GM21447 (cell line): ENCODE results near the gene FAM83D.
"Not testable (repeated sequence)": the region's sequence is repeated elsewhere in the genome, so short reads cannot be mapped to it uniquely, and the experiment has no call there.

Source experiments
- ATAC-seq: cut with Tn5 transposase; IDR thresholded peaks from one replicate; pipeline ENCODE4 v1.9.1; 2021; ENCODE audit not compliant: unreplicated experiment

The FAM83D gene

DNA sequence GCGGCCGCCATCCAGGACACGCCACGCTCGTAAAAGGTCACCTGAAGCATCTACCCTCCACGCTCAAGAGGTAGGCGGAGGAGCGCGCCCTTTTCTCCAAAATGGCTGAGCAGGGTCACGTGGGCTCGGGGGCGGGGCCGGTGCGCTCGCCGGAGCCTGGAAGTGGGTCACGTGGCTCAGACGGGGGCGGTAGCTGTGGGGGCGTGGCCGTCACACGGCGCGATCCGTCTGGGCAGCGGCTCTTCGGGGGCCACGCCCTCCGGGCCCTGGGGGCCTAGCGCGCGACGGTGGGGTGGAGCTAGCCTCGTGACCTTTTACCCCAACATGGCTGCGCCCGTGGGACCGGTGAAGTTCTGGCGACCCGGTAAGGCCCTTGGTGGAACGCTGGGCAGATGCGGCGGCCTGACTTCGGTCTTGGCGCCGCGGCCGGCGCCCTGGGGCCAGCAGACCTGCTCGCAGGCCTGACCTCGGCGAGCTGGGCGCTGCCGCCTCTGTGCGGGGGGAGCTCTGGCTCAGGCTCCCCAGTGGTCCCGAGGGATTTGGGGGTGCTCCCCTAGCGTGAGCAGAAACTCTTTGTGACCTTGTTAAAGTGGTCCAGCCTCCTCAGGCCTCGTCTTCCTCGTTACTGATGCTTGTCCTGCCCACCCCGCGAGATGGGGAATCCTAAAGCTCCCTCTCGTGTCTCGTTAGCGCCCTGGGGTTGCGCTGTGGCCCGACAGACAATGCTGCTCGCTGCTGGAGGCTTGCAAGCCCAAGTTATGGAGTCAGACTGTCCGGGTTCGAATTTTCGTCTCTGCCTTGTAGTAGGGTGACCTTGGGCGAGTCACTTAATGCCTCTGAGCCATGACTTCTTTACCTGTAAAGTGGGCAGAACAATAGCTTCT is 36.1 kb downstream of the FAM83D start, which contains the start of gene DHX35:
TSS of gene DHX35 (plus strand) at position 301 of the 884 bp plus-strand sequence. CDS start at position 325, 24 bp downstream.
- peak; percentile 93 for ATAC-seq

DNA sequence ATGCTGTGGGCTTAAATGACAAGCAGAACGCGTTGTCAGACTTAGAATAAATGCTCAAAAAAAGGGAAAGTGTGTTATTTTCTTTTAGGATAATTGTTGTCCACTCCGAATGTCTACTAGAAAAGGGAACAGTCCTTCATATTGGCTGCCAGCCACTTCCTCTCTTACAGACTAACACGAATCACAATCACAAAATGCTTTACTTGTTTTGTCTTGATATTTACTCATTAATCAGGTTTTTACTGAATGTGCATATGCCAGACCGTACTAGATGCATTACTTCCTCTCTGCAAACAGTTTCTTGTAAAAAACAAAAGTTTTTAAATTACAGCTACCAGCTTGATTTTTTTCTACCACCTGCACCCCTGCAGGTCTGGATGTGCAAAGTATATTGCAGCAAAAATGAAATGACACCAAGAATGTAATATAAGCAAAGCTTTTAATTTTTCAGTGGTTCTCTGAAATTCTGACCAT is 36.7 kb downstream of the FAM83D start:
- no peak for ATAC-seq

DNA sequence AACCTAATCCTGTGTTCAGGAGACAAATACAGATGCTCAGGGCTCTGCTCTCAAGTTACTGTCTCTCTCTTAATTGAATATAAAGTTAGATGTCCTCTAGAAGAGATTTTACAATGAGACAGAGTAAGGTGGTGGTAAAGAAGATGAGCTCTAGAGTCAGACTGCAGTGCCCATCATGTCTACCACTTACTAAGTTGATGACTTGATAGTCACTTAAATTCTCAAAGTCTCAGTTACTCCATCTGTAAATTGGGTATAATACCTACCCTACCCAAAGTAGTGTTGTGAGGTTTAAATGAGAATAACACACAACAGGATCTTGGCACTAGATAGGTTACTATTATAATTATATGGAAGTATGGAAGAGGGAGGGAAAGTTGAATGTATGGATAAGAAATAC is 37.5 kb downstream of the FAM83D start:
- ATAC-seq = no peak

DNA sequence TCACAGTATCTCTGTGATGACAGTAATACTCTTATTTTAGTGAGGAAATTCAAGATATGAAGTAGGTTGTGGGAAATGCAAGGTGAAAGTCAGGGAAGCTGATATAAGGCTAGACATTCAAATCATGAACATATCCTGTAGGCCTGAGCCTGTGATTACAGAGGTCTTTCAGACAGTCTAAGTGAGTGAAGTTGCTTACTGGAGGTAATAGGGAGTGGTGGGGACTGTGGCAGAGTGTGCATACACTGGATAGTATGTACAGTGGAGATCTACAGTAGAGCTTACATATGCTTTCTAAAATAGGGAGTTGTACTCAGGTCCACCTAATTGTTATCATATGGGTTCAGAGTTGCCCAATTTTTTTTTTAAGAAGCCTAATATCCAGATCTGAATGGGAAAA is 39.0 kb downstream of the FAM83D start:
- ATAC-seq = no peak

DNA sequence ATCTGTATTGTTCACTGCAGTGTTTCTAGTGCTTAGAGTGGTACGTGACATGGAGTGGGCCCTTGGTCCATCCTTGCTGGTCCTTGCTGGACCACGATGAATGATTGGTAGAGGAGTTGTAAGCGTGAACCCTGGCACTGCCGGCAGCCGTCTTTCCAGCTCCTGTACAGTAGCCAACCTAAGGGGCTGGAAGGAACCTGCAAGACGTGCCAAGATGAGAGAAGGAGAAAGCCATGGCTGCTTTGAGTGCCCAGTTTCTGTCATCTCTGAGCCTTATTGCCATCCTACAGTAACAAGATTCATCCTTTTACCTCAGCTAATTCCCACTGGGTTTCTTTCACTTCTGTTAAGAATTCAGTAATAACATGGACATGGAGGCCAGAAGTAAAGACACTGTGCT is 41.9 kb downstream of the FAM83D start:
- ATAC-seq = no peak

DNA sequence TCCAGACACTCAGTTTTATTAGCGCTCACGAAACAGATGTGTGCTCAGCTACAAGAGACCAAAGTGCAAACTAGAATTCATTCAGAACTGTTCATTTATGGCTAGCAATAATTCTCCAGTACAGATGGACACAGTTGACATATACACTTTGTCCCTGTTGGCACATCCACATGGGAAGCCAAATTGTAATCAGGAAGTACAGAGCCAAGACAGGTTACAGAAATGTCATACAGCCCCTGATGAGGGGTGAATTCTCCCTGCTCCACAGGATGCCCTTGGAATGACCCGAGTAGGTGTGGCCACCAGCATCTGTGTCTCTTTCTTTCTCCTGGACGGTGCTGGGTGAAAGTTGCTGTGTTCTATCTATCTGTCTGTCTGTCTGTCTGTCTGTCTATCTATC is 43.5 kb downstream of the FAM83D start:
- no peak for ATAC-seq

DNA sequence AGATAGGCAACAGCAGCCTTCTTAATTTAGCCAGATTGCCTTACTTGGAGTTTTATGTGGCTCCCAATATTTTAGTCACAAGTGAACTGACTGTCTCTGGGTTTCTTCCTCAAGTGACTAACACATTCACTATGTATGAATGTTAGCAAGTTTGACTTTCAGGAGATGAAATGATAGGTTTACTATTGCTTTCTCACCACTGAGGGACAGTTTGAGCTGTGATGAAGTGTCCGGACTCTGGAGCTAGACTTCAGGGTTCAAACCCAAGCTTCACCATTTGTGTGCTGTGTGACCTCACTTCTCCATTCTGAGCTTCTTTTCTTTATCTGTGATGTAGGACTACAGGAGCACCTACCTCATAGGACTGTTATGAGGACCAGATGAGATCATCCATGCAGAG is 44.1 kb downstream of the FAM83D start:
- ATAC-seq = no peak

DNA sequence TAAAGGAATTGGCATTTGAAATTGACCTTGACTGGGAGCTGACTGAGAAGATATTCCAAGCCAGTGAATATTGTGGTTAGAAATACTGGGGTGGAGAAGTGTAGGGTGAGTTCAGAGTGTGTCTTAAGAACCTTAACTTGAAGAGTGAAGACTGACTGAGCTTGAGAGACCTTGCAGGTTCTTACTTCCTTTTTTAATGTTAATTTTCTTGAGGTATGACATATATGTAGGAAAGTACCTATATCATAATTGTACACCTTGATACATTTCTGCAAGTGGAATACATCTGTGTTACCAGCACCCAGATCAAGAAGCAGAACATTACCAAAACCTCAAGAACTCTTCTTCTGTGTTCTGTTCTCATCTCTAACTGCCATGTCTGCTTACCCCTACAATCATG is 46.9 kb downstream of the FAM83D start:
- ATAC-seq = no peak

DNA sequence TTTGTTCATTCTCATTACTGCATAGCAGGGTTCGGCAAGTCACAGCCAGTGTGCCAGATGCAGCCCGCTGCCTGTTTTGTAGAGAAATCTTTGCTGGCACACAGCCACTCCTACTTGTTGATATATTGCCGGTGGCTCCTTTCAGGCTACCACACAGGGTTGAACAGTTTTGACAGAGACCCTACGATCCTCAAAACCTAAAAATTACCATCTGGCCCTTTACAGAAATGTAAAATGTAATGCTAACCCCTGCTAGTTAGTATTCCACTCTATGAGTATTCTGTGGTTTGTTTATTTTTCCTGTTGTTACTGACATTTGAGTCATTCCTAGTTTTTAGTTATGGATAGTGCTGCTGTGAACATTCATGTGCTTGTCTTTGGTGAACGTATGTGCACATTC is 47.4 kb downstream of the FAM83D start:
- ATAC-seq = no peak

DNA sequence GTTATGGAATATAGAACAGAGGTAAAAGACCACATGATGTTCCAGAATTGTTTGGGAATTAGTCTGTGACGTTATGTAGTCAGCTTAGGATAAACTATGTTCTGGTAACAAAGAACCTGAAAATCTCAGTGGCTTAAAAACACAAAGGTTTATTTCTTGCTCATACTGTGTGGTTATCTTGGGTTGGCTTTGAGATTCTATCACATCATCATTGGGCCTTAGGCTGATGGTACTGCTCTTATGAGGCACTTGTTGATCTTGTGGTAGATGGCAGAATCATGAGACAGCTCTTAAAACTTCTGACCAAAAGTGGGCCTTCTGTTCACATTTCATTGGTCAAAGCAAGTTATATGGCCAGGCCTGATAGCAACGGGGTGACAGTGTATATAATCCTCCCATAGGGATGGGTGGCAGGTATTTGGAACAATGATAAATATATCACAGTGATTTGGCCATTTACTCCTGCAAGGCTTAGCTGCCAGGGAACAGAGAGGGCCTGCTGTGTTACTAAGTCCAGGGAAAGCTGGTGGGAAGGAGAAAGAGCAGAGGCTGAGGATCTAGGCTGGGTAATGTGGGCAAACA is 49.4 kb downstream of the FAM83D start:
- ATAC-seq = no peak

DNA sequence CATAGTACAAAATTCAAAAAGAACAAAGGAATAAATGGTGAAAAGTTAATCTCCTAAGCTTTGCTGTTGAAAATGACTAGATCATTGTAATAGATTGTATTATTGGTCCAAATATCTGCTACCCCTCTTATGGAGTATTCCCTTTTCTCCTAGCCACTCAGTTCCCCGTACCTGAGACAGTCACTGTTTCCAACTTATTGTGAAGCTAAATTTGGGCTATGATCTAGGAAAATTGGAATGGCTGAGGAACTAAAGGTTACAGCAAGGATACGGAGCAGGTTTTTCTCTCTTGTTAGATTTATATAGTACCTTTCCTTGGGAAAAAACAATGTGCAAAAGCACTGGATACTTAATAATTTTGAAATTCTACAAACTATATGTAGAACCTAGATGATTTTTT is 53.2 kb downstream of the FAM83D start:
- ATAC-seq = no peak

DNA sequence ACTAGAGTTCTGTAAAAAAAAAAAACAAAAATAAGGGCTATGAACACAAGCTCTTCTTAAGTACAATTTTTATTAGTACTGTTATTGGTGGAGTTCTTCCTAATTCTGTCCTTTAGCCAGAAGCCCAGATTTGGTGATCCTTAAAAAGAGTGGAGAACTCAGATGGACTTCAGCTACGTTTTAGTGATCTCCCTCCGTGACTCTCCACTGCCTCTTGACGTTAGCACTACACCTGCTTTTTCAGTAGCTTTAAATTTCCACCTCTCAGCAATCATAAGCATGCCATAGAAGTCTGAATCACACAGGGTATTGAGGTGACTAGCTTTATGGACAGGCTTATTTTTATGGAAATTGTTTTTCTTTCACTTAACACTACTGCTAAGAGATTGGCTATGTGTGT is 53.6 kb downstream of the FAM83D start:
- ATAC-seq = no peak

DNA sequence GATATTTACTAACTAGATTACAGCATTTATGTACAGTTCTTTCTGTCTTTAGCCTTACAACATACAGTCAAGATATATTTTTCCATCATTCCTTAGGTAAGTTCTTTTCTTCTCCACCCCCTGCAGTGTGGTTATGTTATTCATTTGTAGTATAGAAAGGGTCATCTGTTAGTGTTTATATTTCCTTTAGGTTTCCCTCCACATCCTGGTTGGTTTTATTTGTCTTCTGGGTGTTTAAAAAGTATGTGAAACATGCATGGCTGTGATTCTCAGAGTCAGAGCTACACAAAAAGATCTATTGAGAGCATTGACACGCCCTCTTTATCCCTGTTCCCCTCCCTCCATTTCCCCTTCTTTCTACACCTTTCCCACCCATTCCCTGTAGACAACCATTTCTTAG is 56.1 kb downstream of the FAM83D start:
- ATAC-seq = no peak

DNA sequence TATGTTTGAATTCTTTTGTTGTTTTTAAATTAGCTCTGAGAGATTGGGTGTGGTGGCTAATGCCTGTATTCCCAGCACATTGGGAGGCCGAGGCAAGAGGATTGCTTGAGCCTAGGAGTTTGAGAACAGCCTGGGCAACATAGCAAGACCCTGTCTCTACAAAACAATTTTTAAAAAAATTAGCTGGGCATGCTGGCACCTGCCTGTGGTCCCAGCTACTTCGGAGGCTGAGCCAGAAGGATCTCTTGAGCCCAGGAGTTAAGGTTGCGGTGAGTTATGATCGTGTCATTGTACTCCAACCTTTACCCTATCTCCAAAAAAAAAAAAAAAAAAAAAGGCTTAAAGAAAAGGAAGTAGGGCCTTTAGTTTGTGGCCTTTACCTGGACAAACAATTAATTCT is 58.8 kb downstream of the FAM83D start:
- no peak for ATAC-seq

DNA sequence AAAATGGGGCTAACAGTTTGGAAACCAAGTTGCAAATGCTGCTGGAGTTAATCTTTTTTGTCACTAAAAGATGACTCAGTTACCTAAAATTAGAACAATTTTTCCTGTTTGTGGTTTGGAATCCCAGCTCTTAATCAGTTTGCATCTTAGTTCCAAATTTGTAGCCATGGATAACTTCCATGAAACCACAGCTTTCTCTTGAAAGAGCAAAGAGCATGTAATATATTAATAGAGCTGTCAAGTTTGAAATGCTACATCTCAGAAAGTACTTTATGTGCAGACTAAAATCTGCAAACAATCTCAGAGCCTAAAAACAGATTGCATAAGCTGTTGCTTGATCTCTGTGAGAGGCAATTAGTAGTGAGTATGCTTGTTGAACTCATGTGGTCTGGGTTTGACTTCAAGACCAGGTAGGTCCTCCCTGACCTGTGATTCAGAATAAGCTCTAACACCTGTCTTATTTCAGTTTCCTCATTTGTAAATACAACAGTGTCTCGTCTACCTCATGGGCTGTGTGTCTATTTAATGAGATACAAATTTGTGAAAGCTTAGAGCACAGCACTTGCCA is 59.5 kb downstream of the FAM83D start:
- no peak for ATAC-seq

DNA sequence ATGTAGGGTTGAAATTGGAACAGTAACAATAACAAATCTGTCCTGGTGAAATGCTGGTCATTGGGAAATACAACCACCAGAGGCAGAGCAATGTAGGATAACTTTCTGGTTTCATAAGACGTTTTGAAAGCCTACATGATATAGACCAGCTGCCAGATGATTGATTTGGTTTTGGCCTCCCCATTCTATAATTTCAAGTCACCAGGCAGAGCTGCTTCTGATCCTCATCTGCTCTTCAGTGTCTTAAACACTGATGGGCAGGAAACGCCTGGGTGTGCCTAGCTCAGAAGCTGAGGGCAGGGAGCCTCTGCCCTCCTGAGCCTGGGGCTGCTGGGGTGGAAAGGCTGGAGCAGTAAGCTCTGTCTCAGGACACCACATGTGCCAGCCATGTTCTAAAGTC is 60.4 kb downstream of the FAM83D start:
- ATAC-seq = no peak

DNA sequence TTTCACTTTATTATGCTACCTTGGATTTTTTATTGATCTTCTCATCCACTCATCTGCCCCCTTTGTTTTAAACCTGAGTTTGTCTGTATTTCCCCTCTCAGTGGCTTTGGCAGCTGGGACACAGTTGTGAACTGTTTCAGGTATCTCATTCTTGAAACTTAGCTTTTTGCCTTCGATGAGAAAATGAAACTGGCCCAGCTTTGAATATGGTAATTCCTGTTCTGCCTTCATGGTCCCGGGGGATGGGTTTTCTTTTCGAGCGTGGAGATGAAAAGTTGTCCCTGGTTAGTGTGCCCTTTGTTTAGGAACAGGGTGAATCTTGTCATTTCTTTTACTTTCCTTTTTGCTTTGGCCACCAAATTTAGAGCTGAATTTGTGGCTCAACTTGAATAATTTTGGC is 61.6 kb downstream of the FAM83D start:
- ATAC-seq = peak; percentile 86

DNA sequence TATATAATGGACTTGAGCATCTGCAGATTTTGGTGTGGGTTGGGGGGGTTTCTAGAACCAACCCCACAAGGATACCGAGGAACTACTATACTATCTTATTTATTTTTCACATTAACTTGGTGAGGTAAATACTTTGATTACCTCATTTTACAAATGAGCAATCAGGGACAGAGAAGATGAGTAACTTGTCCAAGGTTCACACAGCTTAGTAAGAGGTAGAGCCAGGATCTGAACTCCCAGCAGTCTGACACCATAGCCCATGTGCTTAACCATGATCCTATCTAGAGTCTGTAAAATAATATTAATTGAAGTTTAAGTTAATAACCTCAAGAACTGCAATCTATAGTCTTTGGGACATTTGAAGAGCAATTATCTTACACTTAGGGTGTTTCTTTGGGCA is 64.5 kb downstream of the FAM83D start:
- ATAC-seq = no peak

DNA sequence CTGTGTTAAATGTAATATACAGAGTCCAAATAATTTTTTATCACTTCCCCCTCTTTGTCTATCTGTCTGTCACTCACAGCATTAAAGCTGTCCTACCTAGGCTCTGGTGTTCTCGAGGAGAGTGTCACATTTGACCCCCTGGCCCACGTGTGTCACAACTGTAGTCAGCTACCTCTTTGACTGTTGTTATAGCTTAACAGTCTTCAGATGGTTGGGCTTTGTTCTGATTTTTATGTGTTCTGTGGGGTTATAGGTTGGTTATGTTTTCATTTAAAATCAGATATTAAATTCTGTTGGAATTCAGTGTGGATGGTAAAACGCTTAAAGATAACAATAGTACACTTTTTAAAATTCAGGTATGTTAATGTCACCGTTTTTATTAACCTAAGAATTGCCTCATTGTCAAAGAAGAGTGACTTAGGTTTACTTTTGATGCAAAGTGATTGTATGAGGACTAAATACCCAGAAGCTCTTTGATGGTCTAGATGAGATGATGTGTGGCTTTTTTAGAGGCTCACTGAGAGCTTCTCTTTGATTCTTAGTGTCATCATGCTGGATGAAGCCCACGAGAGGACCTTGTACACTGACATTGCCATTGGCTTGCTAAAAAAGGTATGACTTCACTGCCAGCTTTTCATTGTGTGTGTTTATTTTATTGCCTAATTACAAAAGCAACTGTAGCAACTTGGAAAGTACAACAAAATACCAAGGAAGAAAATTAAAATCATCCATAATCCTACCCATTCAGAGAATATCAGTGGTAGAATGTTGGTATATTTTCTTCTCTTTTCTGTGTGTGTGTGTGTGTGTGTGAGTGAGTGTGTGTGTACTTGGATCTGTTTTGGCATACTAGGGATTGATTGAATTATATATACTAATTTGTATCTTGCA is 65.8 kb downstream of the FAM83D start:
- ATAC-seq = no peak

DNA sequence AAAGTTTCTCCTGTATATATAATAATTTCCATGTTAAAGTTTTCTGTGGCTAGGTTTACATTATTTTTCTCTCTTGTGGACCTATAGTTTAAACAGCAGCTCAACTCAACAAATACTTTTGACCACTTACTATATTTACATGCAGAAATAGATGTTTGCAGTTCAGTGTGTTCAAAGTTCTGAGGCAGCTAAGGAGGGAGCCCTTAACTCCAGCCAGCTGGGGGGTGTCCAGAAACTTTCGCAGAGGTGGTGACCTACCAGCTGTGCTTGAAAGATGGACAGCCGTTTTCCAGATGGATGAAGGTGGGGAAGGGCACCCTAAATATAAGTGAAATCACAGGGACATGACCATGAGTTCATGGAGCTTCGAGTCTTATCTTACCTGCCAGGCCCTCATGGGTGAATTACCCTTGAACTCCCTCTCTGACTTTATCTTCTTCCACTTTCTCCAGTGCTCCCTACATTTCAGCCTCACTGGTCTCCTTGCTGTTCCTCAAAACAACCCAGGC is 69.4 kb downstream of the FAM83D start:
- no peak for ATAC-seq

DNA sequence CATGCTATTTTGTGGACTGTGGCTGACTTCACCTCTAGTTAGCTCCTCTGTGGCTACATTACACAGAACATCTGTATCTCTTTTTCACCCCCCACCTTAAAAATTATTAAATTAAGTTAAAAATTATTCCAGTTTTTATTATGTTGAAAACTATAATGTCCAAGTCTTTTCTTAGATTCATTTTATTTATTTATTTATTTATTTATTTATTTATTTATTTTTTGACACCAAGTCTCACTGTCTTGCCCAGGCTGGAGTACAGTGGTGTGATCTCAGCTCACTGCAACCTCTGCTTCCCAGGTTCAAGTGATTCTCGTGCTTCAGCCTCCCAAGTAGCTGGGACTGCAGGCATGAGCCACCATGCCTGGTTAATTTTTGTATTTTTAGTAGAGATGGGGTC is 70.6 kb downstream of the FAM83D start:
- not testable (repeated sequence) for ATAC-seq
